Measurements from ENCODE around the gene PLEKHA3.

- TF ChIP-seq CTCF (IDR thresholded peaks at IDR 0.05; ENCODE audit: low read length) = no peak
- TF ChIP-seq EZH2 (IDR thresholded peaks at IDR 0.05; ENCODE audit: borderline replicate concordance, low read length) = no peak
Measured at GRCh38 chr2:178449700-178450523, 30.3 kb upstream of the PLEKHA3 start.

Data from OCI-LY1 (cell line).